GM12801 (cell line): Measurements from ENCODE around the gene ACTL6B.

Experiments used
- TF ChIP-seq, protein P1 (sequence below): IDR thresholded peaks from one replicate; pipeline ENCODE4 v1.5.1; 2011; ENCODE audit warnings: control low read depth; ENCODE audit not compliant: insufficient read length; ENCODE audit errors: extremely low read depth

The ACTL6B gene

DNA sequence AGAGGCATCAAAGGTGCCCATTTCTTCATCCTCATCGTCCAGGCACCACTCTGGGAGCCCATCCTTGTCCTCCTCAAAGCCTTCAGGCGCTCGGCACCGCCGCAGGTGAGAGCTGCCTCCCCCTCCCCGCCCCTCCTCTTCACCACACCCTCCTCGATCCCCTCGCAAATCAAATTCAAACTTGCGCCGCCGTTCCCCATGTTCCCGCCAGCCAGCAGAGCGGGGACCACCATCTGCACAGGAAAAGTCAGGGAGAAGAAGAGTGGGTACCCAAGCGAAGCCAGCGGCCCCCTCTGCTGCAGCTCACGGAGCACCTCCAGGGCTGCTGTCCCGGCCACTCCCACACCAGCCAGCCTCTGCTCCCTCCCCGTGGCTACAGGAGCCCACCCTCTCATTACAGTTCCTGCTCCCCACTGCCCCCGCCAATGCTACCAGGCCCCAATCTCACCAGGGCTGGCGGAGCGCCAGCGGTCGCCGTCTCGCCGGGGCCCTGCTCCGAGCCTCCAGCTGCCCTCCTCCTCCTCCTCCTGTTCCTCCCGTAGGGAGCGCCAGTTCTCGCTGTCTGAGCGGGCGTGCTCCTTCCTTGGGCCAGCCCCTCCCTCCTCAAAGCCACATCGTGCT, 30.1 kb upstream of the ACTL6B start:
- TF ChIP-seq, protein P1, sequence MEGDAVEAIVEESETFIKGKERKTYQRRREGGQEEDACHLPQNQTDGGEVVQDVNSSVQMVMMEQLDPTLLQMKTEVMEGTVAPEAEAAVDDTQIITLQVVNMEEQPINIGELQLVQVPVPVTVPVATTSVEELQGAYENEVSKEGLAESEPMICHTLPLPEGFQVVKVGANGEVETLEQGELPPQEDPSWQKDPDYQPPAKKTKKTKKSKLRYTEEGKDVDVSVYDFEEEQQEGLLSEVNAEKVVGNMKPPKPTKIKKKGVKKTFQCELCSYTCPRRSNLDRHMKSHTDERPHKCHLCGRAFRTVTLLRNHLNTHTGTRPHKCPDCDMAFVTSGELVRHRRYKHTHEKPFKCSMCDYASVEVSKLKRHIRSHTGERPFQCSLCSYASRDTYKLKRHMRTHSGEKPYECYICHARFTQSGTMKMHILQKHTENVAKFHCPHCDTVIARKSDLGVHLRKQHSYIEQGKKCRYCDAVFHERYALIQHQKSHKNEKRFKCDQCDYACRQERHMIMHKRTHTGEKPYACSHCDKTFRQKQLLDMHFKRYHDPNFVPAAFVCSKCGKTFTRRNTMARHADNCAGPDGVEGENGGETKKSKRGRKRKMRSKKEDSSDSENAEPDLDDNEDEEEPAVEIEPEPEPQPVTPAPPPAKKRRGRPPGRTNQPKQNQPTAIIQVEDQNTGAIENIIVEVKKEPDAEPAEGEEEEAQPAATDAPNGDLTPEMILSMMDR, result no peak

- TF ChIP-seq, protein P1, result no peak
These were observed 29.4 kb upstream of the ACTL6B start for GRCh38 chr7:100685631-100686145.

DNA sequence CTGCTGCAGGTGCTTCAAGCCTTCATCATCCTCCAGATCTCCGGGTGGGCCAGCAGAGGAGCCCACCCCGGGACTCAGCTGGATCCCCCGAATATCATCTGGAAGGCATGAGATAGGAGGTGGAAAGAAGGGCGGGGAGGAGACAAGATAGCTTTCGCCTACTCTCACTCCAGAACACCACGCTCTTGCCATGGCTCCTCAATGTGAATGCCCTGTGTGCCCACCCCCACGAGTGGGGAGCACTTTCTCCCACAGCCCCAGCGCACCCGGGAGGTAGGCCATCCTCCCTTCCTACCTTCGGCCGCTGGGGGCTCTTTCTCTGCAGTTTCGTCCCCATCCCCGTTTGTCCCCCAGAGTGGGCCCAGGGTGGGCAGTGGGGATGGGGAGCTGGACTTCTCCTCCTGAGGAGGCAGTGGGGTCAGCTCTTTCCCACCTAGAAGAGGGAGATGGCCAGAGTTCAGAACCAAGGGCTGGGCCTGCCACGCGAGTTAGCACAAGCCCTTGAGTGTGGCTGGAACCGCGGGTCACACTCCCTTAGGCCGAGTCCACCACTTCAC, 28.9 kb upstream of the ACTL6B start:
- TF ChIP-seq, protein P1, result no peak

GRCh38 chr7:100684534-100685042, 28.3 kb upstream of the ACTL6B start:
- TF ChIP-seq, protein P1, result no peak

- TF ChIP-seq, protein P1, result no peak
These were observed 27.6 kb upstream of the ACTL6B start for GRCh38 chr7:100683659-100684533.

DNA sequence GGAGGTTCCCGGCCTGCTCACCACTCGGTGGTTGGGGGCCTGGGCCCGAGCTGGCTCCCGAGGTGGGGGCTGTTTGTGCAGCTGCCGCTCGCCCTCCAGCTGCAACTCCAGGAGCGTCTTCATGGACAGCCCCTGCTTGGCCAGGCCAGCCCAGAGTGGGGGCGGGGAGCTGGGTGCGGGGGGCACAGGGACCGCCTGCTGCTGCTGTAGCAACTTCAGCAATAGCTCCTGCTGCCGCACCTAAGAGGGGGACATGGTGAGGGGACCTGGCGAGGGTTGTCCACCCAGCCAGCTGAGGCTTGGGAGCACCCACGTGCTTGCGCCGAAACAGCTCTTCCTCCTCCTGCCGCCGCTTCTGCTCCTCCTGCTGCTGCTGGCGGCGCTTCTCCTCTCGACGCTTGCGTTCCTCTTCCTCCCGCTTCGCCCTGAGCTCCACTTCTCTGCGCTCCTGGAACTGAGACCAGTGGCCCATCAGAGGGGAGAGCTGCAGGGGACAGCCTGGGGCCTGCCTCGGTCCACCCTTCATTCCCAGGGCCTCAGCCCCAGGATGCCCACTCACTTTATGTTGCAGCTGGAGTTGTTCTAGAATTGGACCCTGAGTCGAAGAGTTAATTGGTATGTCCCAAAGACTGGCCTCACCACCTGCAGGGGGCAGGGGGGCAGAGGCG, 26.9 kb upstream of the ACTL6B start:
- TF ChIP-seq, protein P1, result no peak
